Brain microvascular endothelial cell (primary cell): ENCODE data around the gene GCSAML.
"Not testable (repeated sequence)": the region's sequence is repeated elsewhere in the genome, so short reads cannot be mapped to it uniquely, and the experiment has no call there.

Experiments used
- DNase-seq: peaks from one replicate; pipeline ENCODE4 v3.0.0-alpha.2; 2020
- H3K27ac ChIP-seq: fragments of 250-450 bp; sonication (Bioruptor Pico); 2 replicates; pipeline ENCODE4 v1.5.1; 2020; ENCODE audit warnings: mild to moderate bottlenecking, moderate library complexity
- H3K27me3 ChIP-seq: fragments of 250-450 bp; sonication (Bioruptor Pico); replicated peaks from 2 replicates; pipeline ENCODE4 v1.5.1; 2020; ENCODE audit warnings: mild to moderate bottlenecking
- H3K36me3 ChIP-seq: fragments of 250-450 bp; sonication (Bioruptor Pico); replicated peaks from 2 replicates; pipeline ENCODE4 v1.5.1; 2020; ENCODE audit warnings: mild to moderate bottlenecking
- H3K4me3 ChIP-seq: 2 replicates; pipeline ENCODE4 v1.5.1; 2011; ENCODE audit warnings: low read depth, mild to moderate bottlenecking, control low read depth, low read length, moderate library complexity
- CTCF ChIP-seq: IDR thresholded peaks from 2 replicates; pipeline ENCODE4 v1.5.1; 2011; ENCODE audit warnings: low read depth, mild to moderate bottlenecking, moderate library complexity, low read length, control low read depth, inconsistent platforms; ENCODE audit errors: missing control alignments
- in situ Hi-C: cut with HindIII; loops from 2 replicates; pipeline ENCODE4 v1.10.0; 2017; ENCODE audit warnings: low sequenced_read_pairs, low pct_ligation_motif_present

The GCSAML gene

GRCh38 chr1:247548769-247549182 lies at the start of gene GCSAML:
Gene GCSAML, plus strand, starts transcription at chr1:247549134. Its CDS starts 58 bp downstream, at chr1:247549192.
- in situ Hi-C loops: no loop called here
- H3K4me3 ChIP-seq: no peak within 1 kb of the TSS
- DNase-seq: no peak
- H3K27me3 ChIP-seq: no peaks in the 10 kb centered on the region
- no peaks in the 10 kb centered on the region for H3K36me3 ChIP-seq
- no peak within 1 kb of the TSS for H3K27ac ChIP-seq
- TF ChIP-seq CTCF: no peak

DNA sequence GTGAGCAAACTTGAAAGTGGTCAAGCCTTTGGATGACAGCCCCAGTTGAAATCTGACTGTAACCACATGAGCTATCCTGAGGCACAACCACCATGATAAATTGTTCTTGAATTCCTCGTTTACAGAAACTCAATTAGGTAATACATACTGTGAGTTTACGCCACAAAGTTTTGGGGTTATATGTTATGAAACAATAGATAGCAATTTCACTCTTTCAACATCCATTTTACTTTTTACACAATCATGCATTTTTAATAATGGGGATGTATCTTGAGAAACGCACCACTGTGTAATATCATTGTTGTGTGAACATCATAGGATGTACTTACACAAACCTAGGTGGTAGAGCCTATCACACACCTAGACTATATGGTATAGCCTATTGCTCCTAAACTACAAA lies 48.1 kb upstream of the GCSAML start:
- in situ Hi-C loops: no loop called here
- no peaks in the 10 kb centered on the region for H3K36me3 ChIP-seq
- no peak for TF ChIP-seq CTCF
- no peak overlapping the region for H3K27ac ChIP-seq
- no peak for DNase-seq
- H3K27me3 ChIP-seq: no peaks in the 10 kb centered on the region
- H3K4me3 ChIP-seq: no peak overlapping the region

DNA sequence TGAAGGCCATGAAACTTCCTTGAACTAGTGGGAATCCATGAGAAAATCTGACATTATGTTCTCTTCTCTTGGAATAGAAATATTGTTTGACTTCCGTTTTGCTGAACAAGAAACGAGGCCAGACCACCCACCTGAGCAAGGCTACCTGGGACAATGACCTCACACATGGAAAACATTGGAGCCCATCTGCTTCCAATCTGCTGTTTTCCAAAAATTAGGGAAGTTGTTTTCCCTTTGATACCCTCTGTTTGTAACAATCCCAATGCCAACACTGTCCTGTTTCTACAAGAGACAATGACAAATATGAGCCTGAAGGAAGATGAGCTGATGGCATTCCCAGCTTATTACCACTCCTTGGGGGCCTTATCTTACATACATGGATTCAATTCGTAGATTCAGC lies 42.1 kb upstream of the GCSAML start:
- Histone ChIP-seq H3K4me3 (no peak overlapping the region), H3K36me3 (no peaks in the 10 kb centered on the region), H3K27me3 (no peaks in the 10 kb centered on the region), H3K27ac (no peak overlapping the region)
- in situ Hi-C loops: no loop called here
- DNase-seq: no peak
- TF ChIP-seq CTCF: no peak

GRCh38 chr1:247517795-247518612 lies 30.9 kb upstream of the GCSAML start:
- H3K4me3 ChIP-seq: no peak overlapping the region
- no peak for DNase-seq
- H3K27me3 ChIP-seq: no peaks in the 10 kb centered on the region
- in situ Hi-C loops: no loop called here
- TF ChIP-seq CTCF: no peak
- H3K27ac ChIP-seq: no peak overlapping the region
- no peaks in the 10 kb centered on the region for H3K36me3 ChIP-seq

DNA sequence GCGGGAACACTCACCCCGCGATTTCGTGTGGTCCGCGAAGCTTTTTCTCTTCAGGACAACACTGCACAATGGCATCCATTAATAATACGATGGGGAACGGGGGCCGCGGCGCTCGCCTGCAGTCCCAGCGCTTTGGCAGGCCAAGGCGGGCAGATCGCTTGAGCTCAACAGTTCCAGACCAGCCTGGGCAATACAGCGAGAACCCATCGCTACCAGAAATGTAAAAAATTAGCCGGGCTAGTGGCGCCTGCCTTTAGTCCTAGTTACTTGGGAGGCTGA lies 30.4 kb upstream of the GCSAML start:
- Histone ChIP-seq H3K4me3 (no peak overlapping the region), H3K27ac (no peak overlapping the region), H3K36me3 (no peaks in the 10 kb centered on the region), H3K27me3 (no peaks in the 10 kb centered on the region)
- TF ChIP-seq CTCF: no peak
- in situ Hi-C loops: no loop called here
- DNase-seq: no peak

DNA sequence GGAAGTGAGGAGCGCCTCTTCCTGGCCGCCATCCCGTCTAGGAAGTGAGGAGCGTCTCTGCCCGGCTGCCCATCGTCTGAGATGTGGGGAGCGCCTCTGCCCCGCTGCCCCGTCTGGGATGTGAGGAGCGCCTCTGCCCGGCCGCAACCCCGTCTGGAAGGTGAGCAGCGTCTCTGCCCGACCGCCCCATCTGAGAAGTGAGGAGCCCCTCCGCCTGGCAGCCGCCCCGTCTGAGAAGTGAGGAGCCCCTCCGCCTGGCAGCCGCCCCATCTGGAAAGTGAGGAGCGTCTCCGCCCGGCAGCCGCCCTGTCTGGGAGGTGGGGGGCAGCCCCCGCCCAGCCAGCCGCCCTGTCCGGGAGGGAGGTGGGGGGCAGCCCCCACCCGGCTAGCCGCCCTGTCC lies 27.0 kb upstream of the GCSAML start:
- H3K27ac ChIP-seq, in situ Hi-C loops, H3K4me3 ChIP-seq, H3K27me3 ChIP-seq, DNase-seq, H3K36me3 ChIP-seq: not testable (repeated sequence)
